Adrenal gland (tissue), 5 donors: Measurements from ENCODE around the gene CRTC1.

ENCODE experiments used
- CTCF ChIP-seq, 6 experiments: fragments of 450-650 bp in 4 of 6; fragments of 200-600 bp in 2 of 6; sonication (generic) in 1 of 6; IDR thresholded peaks; 1 replicate in 5 of 6; 2 replicates in 1 of 6; pipeline versions ENCODE4 v1.5.1 to v1.8.0; 2016 to 2021; ENCODE audit warnings: antibody characterized with exemption in 6 of 6, mild to moderate bottlenecking in 2 of 6, moderate library complexity in 1 of 6
- POLR2A ChIP-seq, 2 donors: fragments of 450-650 bp; IDR thresholded peaks; one replicate each; pipeline ENCODE4 v1.6.1; 2017; ENCODE audit warnings: antibody characterized with exemption in 2 of 2, mild to moderate bottlenecking in 2 of 2, moderate library complexity in 1 of 2
- donor health status: DM: no; HTN: no; CAD: no.

- TF ChIP-seq POLR2A (IDR thresholded peaks at IDR 0.05) (no peak), CTCF (IDR thresholded peaks at IDR 0.05) (no peak)
Observed at GRCh38 chr19:18789883-18790565, 106.5 kb downstream of the CRTC1 start.
